ENCODE data around the gene PAQR6.

The PAQR6 gene

GRCh38 chr1:156262461-156263287 is 14.8 kb upstream of the PAQR6 start:
- no peak for DNase-seq (ENCODE audit: low read depth, low spot score)

- no peak for DNase-seq (ENCODE audit: low read depth, low spot score)
These were observed 13.0 kb upstream of the PAQR6 start for GRCh38 chr1:156260896-156261295.

GRCh38 chr1:156259805-156260204 is 11.9 kb upstream of the PAQR6 start:
- no peak for DNase-seq (ENCODE audit: low read depth, low spot score)

- no peak for DNase-seq (ENCODE audit: low read depth, low spot score)
These were observed 11.0 kb upstream of the PAQR6 start for GRCh38 chr1:156258859-156259258.

DNA sequence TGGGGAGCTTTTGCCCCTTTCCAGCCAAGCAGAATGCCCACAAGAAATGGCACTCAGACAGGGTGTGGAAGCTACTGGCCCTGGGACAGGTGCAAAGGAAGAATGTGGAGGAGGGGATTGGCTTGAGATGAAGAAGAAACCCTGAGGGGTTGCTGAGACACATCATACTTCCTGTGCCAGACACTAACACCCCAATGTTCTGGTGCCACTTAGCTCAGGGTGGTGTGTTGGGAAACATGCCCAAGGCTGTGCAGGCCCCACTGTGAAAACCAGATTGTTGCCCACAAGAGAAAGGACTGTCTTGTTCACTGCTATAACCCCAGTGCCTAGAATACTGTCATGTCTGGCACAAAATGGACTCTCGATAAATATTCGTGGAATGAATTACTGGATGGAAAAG is 9.9 kb upstream of the PAQR6 start:
- no peak for DNase-seq (ENCODE audit: low read depth, low spot score)

GRCh38 chr1:156253634-156254033 is 5.8 kb upstream of the PAQR6 start:
- no peak for DNase-seq (ENCODE audit: low read depth, low spot score)

- no peak for DNase-seq (ENCODE audit: low read depth, low spot score)
These were observed 3.7 kb upstream of the PAQR6 start for GRCh38 chr1:156251527-156251926.

GRCh38 chr1:156249593-156249992 is 1.7 kb upstream of the PAQR6 start:
- no peak for DNase-seq (ENCODE audit: low read depth, low spot score)

DNA sequence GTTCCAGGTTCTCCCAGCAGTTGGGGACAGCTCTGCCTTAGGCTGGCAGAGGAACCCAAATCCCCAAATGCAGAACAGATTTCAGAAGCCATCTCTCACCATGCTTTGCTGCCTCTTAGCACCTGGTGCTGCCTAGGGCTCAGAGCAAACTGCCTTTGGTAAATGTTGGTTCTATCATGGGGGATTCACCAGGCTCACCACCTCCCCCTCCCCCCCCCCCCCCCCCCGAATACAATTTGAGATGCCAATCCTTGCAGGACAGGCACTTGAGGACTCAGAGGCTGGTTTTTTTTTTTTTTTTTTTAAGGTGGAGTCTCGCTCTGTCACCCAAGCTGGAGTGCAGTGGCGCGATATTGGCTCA is 447 bp upstream of the PAQR6 start:
- DNase-seq (ENCODE audit: low read depth, low spot score) = no peak

DNA sequence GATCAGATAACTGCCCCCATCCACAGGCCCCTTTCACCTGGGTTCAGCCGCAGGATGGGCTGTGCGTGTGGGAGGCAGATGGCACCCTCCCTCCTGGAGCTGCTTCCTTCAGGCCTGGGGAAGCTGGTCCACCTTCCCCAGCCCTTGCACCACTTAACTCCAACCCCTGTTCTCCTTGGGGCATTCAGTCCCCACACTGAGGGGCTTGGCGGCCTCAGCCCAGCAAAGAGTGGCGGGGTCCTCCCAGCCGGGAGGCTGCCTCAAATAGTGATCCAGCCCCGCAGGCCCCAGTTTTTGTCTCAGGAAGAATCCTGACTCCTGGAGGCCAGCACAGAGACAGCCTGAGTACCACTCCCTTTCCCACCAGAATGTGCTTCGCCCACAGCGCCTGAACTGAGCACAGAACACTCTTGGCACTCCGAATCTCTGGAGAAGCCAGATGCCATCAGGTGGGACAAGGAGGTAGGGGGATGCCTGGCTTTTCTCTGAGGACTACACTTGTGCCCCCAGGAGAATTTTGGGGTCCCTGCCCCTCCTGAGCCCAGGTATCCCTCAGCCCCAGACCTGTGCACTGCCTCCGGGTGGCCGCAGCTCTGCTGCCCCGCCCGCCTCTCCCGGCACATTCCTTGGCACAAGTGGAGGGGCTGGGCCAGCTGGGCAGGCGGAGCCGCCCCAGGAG is 936 bp downstream of the PAQR6 start:
- no peak for DNase-seq (ENCODE audit: low read depth, low spot score)

DNA sequence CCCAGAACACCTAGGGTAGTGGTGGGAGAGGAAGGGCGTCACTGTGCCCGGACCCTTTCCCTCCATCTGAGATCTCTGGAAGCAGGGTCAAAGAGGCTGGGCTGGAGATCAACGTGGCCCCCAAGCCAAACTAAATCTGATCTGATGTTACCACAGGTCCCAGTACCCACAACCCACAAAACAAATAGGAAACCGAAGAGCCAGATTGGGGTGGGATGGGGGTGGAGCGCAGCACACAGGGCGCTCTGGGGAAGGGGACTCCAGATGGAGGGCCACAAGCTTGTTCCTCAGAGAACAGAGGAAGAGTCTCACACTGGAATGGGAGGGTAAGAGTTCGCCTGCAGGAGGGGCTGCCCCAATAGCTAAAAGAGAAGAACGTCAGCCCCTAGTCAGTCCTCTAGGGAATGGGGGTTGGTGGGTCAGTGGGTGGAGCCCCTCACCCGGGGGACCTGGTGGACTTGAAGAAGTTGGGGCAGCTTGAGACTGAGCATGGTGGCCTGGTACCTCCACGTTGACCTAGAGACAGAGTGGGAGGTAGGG is 1.5 kb downstream of the PAQR6 start:
- DNase-seq (ENCODE audit: low read depth, low spot score) = no peak

DNA sequence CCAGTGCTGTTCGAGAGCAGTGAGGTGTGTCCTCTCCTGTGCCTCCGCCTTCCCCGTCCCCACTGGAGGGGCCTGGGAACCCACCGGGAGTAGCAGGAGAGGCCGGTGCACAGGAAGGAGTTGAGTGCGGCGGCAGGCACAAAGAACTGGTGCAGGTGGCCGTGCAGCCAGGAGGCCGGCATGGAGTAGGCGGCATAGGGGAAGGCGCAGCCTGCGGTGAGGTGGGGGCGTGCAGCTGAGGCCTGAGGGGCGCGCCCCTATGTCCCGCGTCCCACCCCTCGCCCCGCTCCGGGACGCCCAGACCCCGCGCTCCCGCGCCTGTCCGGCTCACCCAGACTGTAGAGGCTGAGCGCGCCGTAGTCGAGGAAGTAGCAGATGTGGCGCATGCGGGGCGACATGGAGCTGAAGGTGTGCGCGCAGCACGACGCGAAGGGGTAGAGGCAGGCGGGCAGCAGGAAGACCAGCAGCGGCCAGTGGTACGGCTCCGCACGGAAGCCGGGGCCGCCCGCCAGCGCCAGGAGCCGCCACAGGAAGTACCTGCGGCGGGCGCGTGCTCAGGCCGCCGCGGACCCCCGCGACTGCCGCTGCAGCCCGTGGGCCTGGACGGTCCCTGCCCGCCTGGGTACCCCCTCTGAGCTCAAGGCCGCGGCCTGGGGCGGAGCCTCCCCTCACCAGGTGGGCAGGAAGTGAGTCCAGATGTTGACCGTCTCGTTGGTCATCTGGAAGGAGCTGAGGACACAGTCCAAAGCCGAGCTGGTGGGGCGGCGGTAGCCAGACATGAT is 2.2 kb downstream of the PAQR6 start:
- DNase-seq (ENCODE audit: low read depth, low spot score) = no peak

- DNase-seq (ENCODE audit: low read depth, low spot score) = no peak
These were observed 3.1 kb downstream of the PAQR6 start for GRCh38 chr1:156244712-156245111.

GRCh38 chr1:156244126-156244525 is 3.7 kb downstream of the PAQR6 start:
- no peak for DNase-seq (ENCODE audit: low read depth, low spot score)

GRCh38 chr1:156242738-156243137 is 5.1 kb downstream of the PAQR6 start:
- no peak for DNase-seq (ENCODE audit: low read depth, low spot score)

GRCh38 chr1:156241926-156242325 is 5.9 kb downstream of the PAQR6 start, which contains the start of gene BGLAP:
TSS of gene BGLAP (plus strand) at chr1:156242184. CDS start at chr1:156242232, 48 bp downstream.
- DNase-seq (ENCODE audit: low read depth, low spot score) = no peak

GRCh38 chr1:156241311-156241811 is 6.5 kb downstream of the PAQR6 start:
- peak; percentile 53 for DNase-seq (ENCODE audit: low read depth, low spot score)

DNA sequence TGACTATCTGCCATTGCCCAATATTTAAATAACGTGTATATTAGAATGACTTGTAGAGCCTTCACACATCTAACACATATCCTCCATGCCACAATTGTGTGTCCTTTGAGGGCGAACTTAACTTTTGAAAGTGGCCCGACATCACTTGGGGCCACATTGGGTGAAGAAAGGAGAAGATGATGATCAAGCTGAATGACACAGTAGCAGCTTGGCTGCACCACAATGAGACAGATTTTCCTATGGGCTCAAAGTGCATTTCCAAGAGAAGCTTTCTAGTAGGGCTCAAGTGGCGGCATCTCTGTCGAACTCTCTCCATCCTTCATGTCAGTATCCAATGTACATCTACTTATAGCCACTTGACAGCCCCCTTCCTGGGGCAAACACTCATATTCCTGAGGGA is 9.6 kb downstream of the PAQR6 start:
- DNase-seq (ENCODE audit: low read depth, low spot score) = no peak

GRCh38 chr1:156236164-156236563 is 11.7 kb downstream of the PAQR6 start:
- no peak for DNase-seq (ENCODE audit: low read depth, low spot score)

GRCh38 chr1:156233426-156234127 is 14.3 kb downstream of the PAQR6 start:
- DNase-seq (ENCODE audit: low read depth, low spot score) = no peak

GRCh38 chr1:156232201-156232894 is 15.5 kb downstream of the PAQR6 start:
- no peak for DNase-seq (ENCODE audit: low read depth, low spot score)

All from smooth muscle cell of the brain vasculature (primary cell).